K562 (cell line): ENCODE data around the gene ING5. TPM values are rescaled to one million over a fixed set of nuclear protein-coding genes. Genes with fewer than 3 reads are reported as not detected.
A peak's percentile ranks its signal among the peaks of the same experiment; 100 is the strongest.

Experiments
- ATAC-seq: fragments of 200-7000 bp; cut with Tn5 transposase; 3 replicates; pipeline ENCODE4 v1.9.1; 2020; ENCODE audit warnings: moderate library complexity
- BruUV-seq: library from RNA; stranded (reverse); fragments of 400-500 nt; replicated peaks from 2 replicates; lab custom pipeline; 2021; lab: Mats Ljungman, UMichigan
- CTCF ChIA-PET: fragments of 300-600 bp; formaldehyde crosslinking; extraction: SDS; loops from one replicate; lab custom pipeline; 2021; ENCODE audit warnings: low intra/inter-chr PET ratio; lab: Yijun Ruan, JAX
- POLR2A ChIA-PET: fragments of 300-600, 350-650 bp; sonication (Branson Sonifier 250); formaldehyde crosslinking; extraction: SDS; loops from one replicate; lab custom pipeline; 2021; ENCODE audit warnings: antibody characterized with exemption, inconsistent platforms; lab: Yijun Ruan, JAX
- DNase-seq, 4 experiments: peaks; one replicate each; pipeline versions ENCODE4 v3.0.0 to v3.0.0-alpha.2; 2011 to 2018; ENCODE audit warnings: low spot score in 3 of 4, mixed read lengths in 3 of 4; ENCODE audit errors: extremely low read depth in 1 of 4
- FAIRE-seq: peaks from 2 replicates; lab custom pipeline; 2011; peaks lifted over from hg19 to GRCh38; lab: Jason Lieb, UNC
- H2AFZ ChIP-seq: 2 replicates; pipeline ENCODE4 v1.6.0; 2011; ENCODE audit warnings: low read depth, low read length, control low read depth, inconsistent platforms
- H3K27ac ChIP-seq: fragments of 200-600 bp; 3 replicates; pipeline ENCODE4 v1.8.0; 2011; ENCODE audit warnings: low read depth, mild to moderate bottlenecking, control low read depth, inconsistent platforms, low read length, moderate library complexity, mixed read lengths; ENCODE audit errors: extremely low read depth
- H3K27me3 ChIP-seq, 2 experiments: fragments of 300-600 bp in 1 of 2; 2 replicates in 1 of 2; 3 replicates in 1 of 2; pipeline versions ENCODE4 v1.6.0 to v1.8.0; 2011; ENCODE audit warnings: inconsistent platforms in 2 of 2, low read length in 2 of 2, mild to moderate bottlenecking in 1 of 2, mixed read lengths in 1 of 2, moderate library complexity in 1 of 2; ENCODE audit not compliant: control insufficient read depth in 2 of 2, insufficient read depth in 2 of 2
- H3K36me3 ChIP-seq: fragments of 300-600 bp; 3 replicates; pipeline ENCODE4 v1.8.0; 2011; ENCODE audit warnings: mild to moderate bottlenecking, low read length, inconsistent platforms; ENCODE audit not compliant: control insufficient read depth, insufficient read depth
- H3K4me1 ChIP-seq, 2 experiments: fragments of 200-600 bp in 1 of 2; replicated peaks in 1 of 2; 2 replicates in 1 of 2; 3 replicates in 1 of 2; pipeline versions ENCODE4 v1.5.1 to v1.8.0; 2011; ENCODE audit warnings: inconsistent platforms in 2 of 2, low read length in 2 of 2, mild to moderate bottlenecking in 1 of 2, mixed read lengths in 1 of 2, moderate library complexity in 1 of 2; ENCODE audit not compliant: control insufficient read depth in 2 of 2, insufficient read depth in 2 of 2
- H3K4me2 ChIP-seq: 2 replicates; pipeline ENCODE4 v1.6.1; 2011; ENCODE audit warnings: low read length, control low read depth, inconsistent platforms, mixed read lengths; ENCODE audit not compliant: insufficient read depth
- H3K4me3 ChIP-seq: fragments of 200-600 bp; sonication (generic), shearing (Covaris generic); 2 replicates; pipeline ENCODE4 v1.5.1; 2016; ENCODE audit warnings: control low read depth, inconsistent platforms
- H3K79me2 ChIP-seq: fragments of 200-600 bp; 3 replicates; pipeline ENCODE4 v1.8.0; 2011; ENCODE audit warnings: low read length, inconsistent platforms; ENCODE audit not compliant: control insufficient read depth, insufficient read depth
- H3K9ac ChIP-seq, 2 experiments: 2 replicates each; pipeline versions ENCODE4 v1.6.0 to v1.6.1; 2011; ENCODE audit warnings: low read depth in 2 of 2, low read length in 2 of 2, control low read depth in 1 of 2, inconsistent platforms in 1 of 2, mild to moderate bottlenecking in 1 of 2, mixed read lengths in 1 of 2; ENCODE audit not compliant: insufficient read depth in 1 of 2
- H3K9me1 ChIP-seq: one replicate; pipeline ENCODE4 v1.6.0; 2011; ENCODE audit warnings: inconsistent platforms, mild to moderate bottlenecking, low read length, moderate library complexity; ENCODE audit not compliant: control insufficient read depth, insufficient read depth
- H3K9me3 ChIP-seq: replicated peaks from 2 replicates; pipeline ENCODE4 v1.5.1; 2011; ENCODE audit warnings: low read depth, low read length, inconsistent platforms; ENCODE audit not compliant: control insufficient read depth, insufficient read depth
- H4K20me1 ChIP-seq: replicated peaks from 2 replicates; pipeline ENCODE4 v1.6.1; 2011; ENCODE audit warnings: low read length, inconsistent platforms, mixed read lengths; ENCODE audit not compliant: control insufficient read depth, insufficient read depth
- ATF6 ChIP-seq: sonication (generic); formaldehyde crosslinking; IDR thresholded peaks from 2 replicates; pipeline ENCODE4 v1.4.0; 2020; ENCODE audit warnings: mild to moderate bottlenecking, missing genetic modification reagents
- POLR2G ChIP-seq: fragments of 200-400 bp; formaldehyde crosslinking; IDR thresholded peaks from 2 replicates; pipeline ENCODE4 v1.6.1; 2017; ENCODE audit warnings: low read depth, mild to moderate bottlenecking, antibody characterized with exemption, low read length, moderate library complexity
- WGBS: fragments of 100-300 bp; shearing (Covaris generic); methylation state at CpG from one replicate; pipeline ENCODE4 v1.1.6; 2016; ENCODE audit warnings: low coverage, mixed read lengths; ENCODE audit not compliant: insufficient coverage; ENCODE audit errors: missing lambda C conversion rate; 5-methylcytosine and 5-hydroxymethylcytosine counted together
- in situ Hi-C: fragments of 300-500 bp; cut with MboI; formaldehyde crosslinking; loops from 4 replicates; pipeline ENCODE4 v1.15.0; 2018; ENCODE audit warnings: inconsistent platforms, mixed read lengths
- intact Hi-C: fragments of 100-400 bp; cut with micrococcal nuclease; formaldehyde crosslinking; loops from 2 replicates; pipeline ENCODE4 v1.14.2; 2022
- polyA plus RNA-seq, 8 experiments: library from polyadenylated mRNA; depleted of rRNA in 4 of 8; stranded (reverse) in 5 of 8; unstranded in 3 of 8; fragments of >200 nt; fragmentation: Nextera tagmentation in 2 of 8; fragmentation: Illumina TruSeq in 1 of 8; extraction: Ambion mirVana in 2 of 8; extraction: Trizol in 1 of 8; gene quantifications; 2 replicates each; pipeline versions ENCODE4 v1.2.1 to v1.2.3, GENCODE V29; 2011 to 2014; ENCODE audit warnings: inconsistent platforms in 1 of 8, missing spikeins in 1 of 8
- total RNA-seq, 7 experiments: library from RNA; depleted of rRNA in 6 of 7; stranded (reverse); fragments of >200 nt in 6 of 7; fragmentation: Illumina TruSeq in 2 of 7; extraction: Trizol in 2 of 7; gene quantifications; 2 replicates each; pipeline versions ENCODE4 v1.2.1 to v1.2.3, GENCODE V29; 2011 to 2021; ENCODE audit warnings: low replicate concordance in 1 of 7

The ING5 gene
- total and polyA plus RNA-seq, 9 of the 15 experiments (the other 6 are each of a cell fraction or from before 2014, with no cell fraction given): 10.4 to 53.3 (median 27.9) TPM

- TF ChIP-seq ATF6: no peak
- peak; percentile 47 for TF ChIP-seq POLR2G
- Histone ChIP-seq H2AFZ (no peak overlapping the region), H3K27me3 (no peaks in the 10 kb centered on the region), H3K27ac (no peak overlapping the region), H3K36me3 (peaks cover 40% of the 10 kb centered on the region; the same call in 1 of the 3 replicates), H3K79me2 (no peaks in the 10 kb centered on the region), H3K4me3 (no peak overlapping the region), H3K9ac (no peak overlapping the region; a peak in 1 of 4 replicates), H4K20me1 (no peaks in the 10 kb centered on the region; the same call in 1 of the 2 replicates), H3K4me1 (peaks cover 0 to 3% of the 10 kb centered on the region in 2 experiments; a peak in 2 of 5 replicates), H3K9me3 (no peaks in the 10 kb centered on the region), H3K4me2 (no peak overlapping the region), H3K9me1 (no peaks in the 10 kb centered on the region)
- BruUV-seq: no TSS peak
- in situ Hi-C loops: no loop called here
- intact Hi-C loops: no loop called here
- FAIRE-seq: no peak
- no peak for DNase-seq
- POLR2A ChIA-PET: interaction anchor here (1.3 kb wide), 1 partner anchor 15 kb away, joined by 5 read pairs; the partner anchor contains the start of gene DTYMK
- CTCF ChIA-PET: no interaction called here
- 86% methylated on average over 10 of the region's 31 CpGs for WGBS
- ATAC-seq: no peak
Measured at GRCh38 chr2:241671457-241672240, 30.2 kb upstream of the ING5 start.
